GM18520 (cell line): ENCODE results near the gene IDH3G.
"Not testable (repeated sequence)": the region's sequence is repeated elsewhere in the genome, so short reads cannot be mapped to it uniquely, and the experiment has no call there.

Source experiments
- ATAC-seq: cut with Tn5 transposase; IDR thresholded peaks from one replicate; pipeline ENCODE4 v1.9.1; 2021; ENCODE audit not compliant: unreplicated experiment

Gene IDH3G

DNA sequence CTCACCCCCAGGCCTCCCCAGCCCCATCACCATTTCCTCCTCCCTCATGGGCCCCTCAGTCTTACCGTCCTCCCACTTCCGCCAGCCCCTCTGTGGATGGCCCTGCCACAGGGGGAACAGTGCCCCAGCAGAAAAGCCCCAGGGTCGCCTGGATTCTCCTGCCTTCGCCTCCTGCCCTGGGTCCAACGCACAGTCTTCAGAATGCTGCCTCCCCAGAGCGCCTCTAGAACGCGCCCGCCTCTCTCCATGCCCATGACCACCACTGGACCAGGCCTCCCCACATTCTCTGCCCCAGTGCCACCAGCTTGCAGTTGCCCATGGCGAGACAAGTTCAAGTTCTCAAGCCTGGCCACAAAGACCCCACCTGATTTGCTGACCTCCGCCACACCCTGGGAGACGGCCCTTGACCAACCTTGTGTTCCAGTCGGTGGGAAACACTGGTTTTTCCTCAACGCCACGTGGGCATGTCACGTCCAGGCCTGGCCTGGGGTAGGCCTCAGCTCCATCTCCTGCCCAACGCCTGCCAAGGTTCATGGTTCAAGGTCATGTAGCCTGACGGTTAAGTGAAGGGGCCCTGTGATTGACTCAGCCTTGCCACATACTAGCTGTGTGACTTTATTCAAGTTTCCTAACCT lies 30.8 kb downstream of the IDH3G start:
- ATAC-seq: no peak

DNA sequence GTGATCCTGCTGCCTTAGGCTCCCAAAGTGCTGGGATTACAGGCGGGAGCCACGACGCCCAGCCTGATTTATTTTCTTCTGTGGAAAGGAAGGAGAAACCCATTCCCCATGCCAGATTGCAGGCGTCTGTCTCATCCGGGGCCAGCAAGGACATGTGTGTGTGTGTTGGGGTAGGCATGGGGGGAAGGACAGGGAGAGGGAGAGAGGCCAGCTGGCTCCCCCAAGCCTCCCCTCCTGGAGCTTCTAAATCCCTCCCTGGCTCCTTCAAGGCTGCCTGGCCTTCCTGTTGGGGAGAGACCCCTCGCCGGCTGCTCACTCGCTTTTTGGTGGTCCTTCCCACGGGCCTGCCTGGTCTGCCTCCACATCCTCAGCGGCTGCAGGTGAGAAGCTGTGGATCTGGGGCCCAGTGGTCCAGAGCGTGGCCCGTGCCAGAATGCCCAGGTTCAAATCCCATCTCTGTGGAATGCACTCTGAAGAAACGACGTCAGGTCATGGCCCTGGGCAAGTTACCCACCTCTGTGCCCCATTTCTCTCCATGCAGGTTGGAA lies 31.5 kb downstream of the IDH3G start:
- ATAC-seq: no peak

DNA sequence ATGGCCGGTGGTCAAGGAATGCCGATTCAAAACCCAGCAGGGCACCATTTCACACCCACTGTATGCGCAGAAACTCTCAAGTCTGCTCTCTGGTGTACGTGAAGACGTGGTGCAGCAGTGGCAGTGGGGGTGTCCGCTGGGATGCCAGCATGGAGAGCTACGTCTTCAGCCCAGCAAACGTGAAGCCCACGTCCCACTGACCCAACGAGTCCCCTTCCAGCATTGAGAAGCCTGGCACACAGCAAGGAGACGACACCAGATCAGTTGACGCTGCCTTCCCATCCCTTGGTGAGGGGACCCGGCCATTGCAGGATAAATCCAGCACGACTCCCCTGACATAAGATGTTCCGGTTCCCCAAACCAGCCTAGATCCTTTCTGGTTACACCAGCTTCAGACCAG lies 32.3 kb downstream of the IDH3G start:
- no peak for ATAC-seq

DNA sequence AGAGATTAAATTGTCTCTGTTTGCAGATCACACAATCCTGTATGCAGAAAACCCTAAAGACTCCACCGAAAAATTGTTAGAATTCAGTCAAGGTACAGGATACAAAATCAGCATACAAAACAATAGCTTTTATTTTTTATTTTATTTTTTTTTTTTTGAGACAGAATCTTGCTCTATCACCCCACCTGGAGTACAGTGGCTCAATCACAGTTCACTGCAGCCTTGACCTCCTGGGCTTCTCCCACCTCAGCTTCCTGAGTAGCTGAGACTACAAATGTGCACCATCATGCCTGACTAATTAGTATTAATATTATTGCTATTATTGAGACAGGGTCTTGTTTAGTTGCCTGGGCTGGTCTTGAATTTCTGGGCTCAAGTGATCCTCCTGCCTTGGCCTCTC lies 39.0 kb downstream of the IDH3G start:
- ATAC-seq: no peak

- ATAC-seq: no peak
These were observed 43.9 kb downstream of the IDH3G start for GRCh38 chrX:153750127-153750774.

DNA sequence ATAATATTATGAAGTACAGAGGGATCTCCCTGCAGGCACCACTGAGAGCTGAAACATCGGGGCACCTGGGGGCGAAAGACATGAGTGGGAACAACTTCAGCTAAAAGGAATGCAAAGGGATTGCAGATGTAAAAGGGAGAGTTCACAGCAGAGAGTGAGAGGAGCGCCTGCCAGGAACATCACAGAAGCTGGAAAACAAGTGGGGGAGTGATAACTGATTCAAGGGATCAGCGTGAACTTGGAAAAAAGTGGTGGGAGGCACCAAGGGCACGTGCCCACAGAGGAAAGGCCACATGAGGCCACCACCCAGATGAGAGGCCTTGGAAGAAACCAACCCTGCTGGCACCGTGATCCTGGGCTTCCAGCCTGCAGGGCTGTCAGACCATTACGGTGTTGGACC lies 45.2 kb downstream of the IDH3G start:
- not testable (repeated sequence) for ATAC-seq

GRCh38 chrX:153746991-153747390 lies 47.2 kb downstream of the IDH3G start:
- not testable (repeated sequence) for ATAC-seq

DNA sequence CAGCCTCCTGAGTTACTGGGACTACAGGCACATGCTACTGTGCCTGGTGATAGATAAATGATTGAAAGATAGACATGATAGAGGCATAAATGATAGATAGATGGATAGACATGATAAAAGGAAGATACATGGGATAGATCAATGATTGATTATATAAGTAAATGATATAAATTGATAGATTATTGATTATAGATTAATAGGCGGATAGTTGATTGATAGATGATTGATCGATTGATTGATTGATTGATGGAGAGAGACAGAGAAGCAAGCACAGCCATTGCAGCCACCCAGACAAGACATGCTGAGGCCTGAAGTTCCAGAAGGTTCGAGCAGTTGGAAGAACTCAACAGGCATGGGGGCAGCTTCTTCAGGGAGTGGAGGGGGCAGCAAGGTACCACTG lies 47.8 kb downstream of the IDH3G start:
- no peak for ATAC-seq

GRCh38 chrX:153745067-153745433 lies 49.1 kb downstream of the IDH3G start:
- not testable (repeated sequence) for ATAC-seq

GRCh38 chrX:153744210-153745066 lies 49.7 kb downstream of the IDH3G start:
- no peak for ATAC-seq

DNA sequence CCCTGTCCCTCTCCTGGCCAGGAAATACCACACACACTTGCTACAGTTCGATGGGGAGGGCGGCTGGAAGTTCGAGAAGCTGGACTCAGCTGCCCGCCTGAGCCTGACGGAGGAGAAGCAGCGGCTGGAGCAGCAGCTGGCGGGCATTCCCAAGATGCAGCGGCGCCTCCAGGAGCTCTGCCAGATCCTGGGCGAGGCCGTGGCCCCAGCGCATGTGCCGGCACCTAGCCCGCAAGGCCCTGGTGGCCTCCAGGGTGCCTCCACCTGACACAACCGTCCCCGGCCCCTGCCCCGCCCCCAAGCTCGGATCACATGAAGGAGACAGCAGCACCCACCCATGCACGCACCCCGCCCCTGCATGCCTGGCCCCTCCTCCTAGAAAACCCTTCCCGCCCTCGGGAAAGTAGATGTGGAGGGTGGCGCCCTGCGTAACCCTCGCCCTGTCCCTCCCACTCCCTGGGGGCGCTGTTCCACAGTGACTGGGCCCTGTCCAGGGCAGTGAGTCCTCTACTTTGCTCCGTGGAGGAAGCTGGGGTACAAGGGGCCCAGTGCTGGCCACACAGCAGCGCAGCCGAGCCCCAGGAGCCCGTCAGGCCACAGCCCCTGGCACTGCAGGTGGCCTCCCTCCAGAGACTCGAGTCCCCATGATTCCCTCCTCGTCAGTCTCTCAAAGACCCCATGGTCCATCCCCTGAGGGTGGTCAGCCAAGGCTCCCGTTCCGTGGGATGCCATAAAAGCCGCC lies 50.5 kb downstream of the IDH3G start:
- not testable (repeated sequence) for ATAC-seq

- ATAC-seq: not testable (repeated sequence)
These were observed 51.2 kb downstream of the IDH3G start for GRCh38 chrX:153742796-153743467.

DNA sequence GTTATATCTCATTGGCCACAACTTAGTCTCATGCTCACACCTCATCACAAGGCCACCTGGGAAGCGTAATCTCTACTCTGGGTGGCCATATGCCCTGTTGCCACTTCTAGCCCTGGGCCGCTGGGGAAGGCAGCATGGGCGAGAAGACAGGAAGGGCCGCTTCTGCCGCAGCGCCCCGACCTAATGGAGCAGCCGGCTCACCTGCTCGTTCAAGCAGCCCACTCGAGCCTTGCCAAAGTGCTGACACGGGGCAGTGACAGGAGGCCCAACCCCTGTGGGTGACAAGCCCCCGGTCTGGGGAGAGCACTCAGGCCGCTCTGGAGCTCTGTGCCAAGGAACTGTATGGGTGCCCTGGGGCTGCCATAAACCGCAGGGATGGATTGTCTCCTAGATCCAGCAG lies 52.1 kb downstream of the IDH3G start:
- ATAC-seq: not testable (repeated sequence)

DNA sequence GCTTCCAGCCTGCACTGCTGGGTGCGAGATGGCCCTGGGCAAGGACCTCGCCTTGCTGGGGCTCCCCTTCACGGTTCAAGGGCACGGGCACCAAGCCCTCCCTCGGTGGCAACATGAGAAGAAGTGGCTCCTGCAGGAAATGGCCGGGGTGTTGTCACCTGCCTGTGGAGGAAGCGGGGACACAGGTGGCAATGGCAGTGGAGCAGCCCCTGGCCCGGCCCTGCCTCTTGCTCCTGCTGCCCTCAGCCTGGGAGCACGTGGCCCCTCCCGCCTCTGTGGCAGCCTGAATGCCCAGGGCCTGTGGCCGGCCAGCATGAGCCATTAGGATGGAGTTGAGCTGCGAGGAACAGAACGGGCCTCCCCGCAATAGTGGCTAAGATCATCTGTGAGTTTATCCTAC lies 52.7 kb downstream of the IDH3G start:
- ATAC-seq: no peak

DNA sequence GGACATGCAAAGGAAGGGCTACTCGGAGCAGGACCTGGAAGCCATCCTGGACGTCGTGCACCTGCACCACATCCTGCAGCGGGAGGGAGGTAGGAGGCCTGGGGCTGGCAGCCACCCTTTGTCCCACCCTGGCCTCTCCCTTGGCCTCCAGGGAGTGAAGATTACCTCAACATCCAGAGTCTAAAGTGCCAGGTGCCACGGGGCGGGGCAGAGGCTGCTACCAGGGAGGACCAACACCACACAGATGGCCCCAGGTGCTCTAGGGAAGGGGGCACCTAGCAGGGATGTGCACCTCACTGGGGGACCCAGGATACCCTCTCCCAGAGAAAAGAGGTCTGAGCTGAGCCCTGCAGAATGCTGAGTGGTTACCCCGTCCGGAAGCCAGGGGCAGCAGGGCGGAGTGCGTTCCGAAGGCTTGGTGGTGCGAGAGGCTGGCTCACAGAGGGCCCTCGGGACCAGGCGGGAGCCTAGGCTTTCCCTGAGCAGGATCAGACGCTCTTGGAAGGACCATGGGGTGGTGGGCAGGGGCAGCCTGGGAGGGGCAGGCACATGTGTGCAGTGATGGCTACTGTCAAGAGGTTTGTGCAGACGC lies 53.4 kb downstream of the IDH3G start:
- ATAC-seq: no peak

DNA sequence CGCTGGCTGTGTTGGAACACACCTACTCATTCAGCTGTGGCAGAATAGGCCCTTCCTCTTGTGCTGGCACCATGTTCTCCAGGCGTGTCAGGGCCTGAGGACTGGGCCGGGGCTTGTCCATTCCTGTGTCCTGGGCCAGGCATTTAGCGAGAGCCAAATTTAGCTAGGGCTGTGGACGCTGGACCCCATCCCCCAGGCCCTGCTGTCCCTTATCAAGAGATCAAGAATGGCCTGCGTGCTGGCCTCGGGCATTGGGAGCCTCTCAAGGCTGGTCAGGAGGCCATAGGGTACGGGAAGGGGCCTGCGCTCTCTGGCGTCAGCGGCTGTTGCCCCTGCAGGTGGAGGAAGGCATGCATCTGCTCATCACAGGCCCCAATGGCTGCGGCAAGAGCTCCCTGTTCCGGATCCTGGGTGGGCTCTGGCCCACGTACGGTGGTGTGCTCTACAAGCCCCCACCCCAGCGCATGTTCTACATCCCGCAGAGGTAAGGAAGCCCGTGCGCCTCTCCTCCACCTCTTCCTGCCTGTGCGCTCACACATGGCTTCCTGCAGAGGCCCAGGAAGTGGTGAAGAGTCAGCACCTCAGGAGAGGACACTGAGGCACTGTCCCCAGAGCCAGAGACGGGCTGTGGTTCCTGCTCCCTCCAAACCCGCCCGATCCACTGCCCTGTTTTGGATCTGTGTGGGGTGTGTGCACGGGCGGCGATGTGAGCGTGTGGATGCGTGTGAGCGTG lies 54.3 kb downstream of the IDH3G start:
- ATAC-seq: no peak

- no peak for ATAC-seq
These were observed 56.0 kb downstream of the IDH3G start for GRCh38 chrX:153738056-153738605.

- ATAC-seq: no peak
These were observed 57.2 kb downstream of the IDH3G start for GRCh38 chrX:153736871-153737441.
